B cell (primary cell): ENCODE results near the gene SLC20A1. TPM values are rescaled to one million over a fixed set of nuclear protein-coding genes. Genes with fewer than 3 reads are reported as not detected.

Experiments
- ATAC-seq: fragments of 200-7000 bp; cut with Tn5 transposase; one replicate; pipeline ENCODE4 v1.10.0; 2021; ENCODE audit warnings: low read depth, mild to moderate bottlenecking, moderate number of reproducible peaks, moderate library complexity
- CTCF ChIA-PET: fragments of 350-600 bp; sonication (Branson Sonifier 250); formaldehyde crosslinking; loops from one replicate; lab custom pipeline; 2021; ENCODE audit warnings: antibody characterized with exemption, inconsistent platforms; lab: Charles Lee
- POLR2A ChIA-PET: fragments of 350-600 bp; sonication (Branson Sonifier 250); formaldehyde crosslinking; loops from one replicate; lab custom pipeline; 2021; ENCODE audit warnings: antibody characterized with exemption; lab: Charles Lee
- DNase-seq: peaks from one replicate; pipeline ENCODE4 v3.0.0; 2013
- H2AFZ ChIP-seq: 2 replicates; pipeline ENCODE4 v1.6.1; 2012; ENCODE audit warnings: mild to moderate bottlenecking, low read depth, low read length; ENCODE audit not compliant: insufficient read depth, poor library complexity, severe bottlenecking
- H3K27ac ChIP-seq, 2 donors: 1 replicate in 1 of 2; 2 replicates in 1 of 2; pipeline ENCODE4 v1.5.1; 2012 to 2013; ENCODE audit warnings: low read length in 2 of 2, mild to moderate bottlenecking in 2 of 2, moderate library complexity in 1 of 2
- H3K27me3 ChIP-seq, 4 experiments: fragments of 200-600 bp in 1 of 4; sonication (generic) in 1 of 4; replicated peaks in 1 of 4; 1 replicate in 2 of 4; 2 replicates in 2 of 4; pipeline versions ENCODE4 v1.6.1 to v1.7.0; 2013 to 2016; ENCODE audit warnings: low read length in 3 of 4, mild to moderate bottlenecking in 2 of 4, mixed read lengths in 1 of 4, moderate library complexity in 1 of 4; ENCODE audit not compliant: insufficient read depth in 4 of 4, control insufficient read depth in 3 of 4; ENCODE audit errors: control extremely low read depth in 1 of 4
- H3K36me3 ChIP-seq, 2 experiments: replicated peaks in 1 of 2; 1 replicate in 1 of 2; 2 replicates in 1 of 2; pipeline versions ENCODE4 v1.6.1 to v1.7.1; 2013; ENCODE audit warnings: low read length in 1 of 2; ENCODE audit not compliant: insufficient read depth in 2 of 2, control insufficient read depth in 1 of 2; ENCODE audit errors: control extremely low read depth in 1 of 2, extremely low read depth in 1 of 2
- H3K4me1 ChIP-seq, 2 donors: fragments of 200-600 bp in 1 of 2; sonication (generic) in 1 of 2; 1 replicate in 1 of 2; 2 replicates in 1 of 2; pipeline versions ENCODE4 v1.5.1 to v1.6.1; 2013 to 2017; ENCODE audit warnings: low read length in 2 of 2; ENCODE audit not compliant: control insufficient read depth in 2 of 2, insufficient read depth in 2 of 2
- H3K4me2 ChIP-seq: replicated peaks from 2 replicates; pipeline ENCODE3; 2012; ENCODE audit warnings: mild to moderate bottlenecking, low read depth, low read length; ENCODE audit not compliant: poor library complexity, severe bottlenecking
- H3K4me3 ChIP-seq, 5 experiments: fragments of 200-600 bp in 1 of 5; sonication (generic) in 1 of 5; 1 replicate in 3 of 5; 2 replicates in 2 of 5; pipeline versions ENCODE4 v1.5.1 to v1.7.0; 2011 to 2016; ENCODE audit warnings: low read length in 4 of 5, mild to moderate bottlenecking in 4 of 5, low read depth in 2 of 5, control low read depth in 1 of 5, moderate library complexity in 1 of 5; ENCODE audit not compliant: insufficient read depth in 1 of 5; ENCODE audit errors: control extremely low read depth in 1 of 5, extremely low read depth in 1 of 5
- H3K79me2 ChIP-seq: fragments of 200-600 bp; sonication (generic); one replicate; pipeline ENCODE4 v1.6.0; 2016; ENCODE audit warnings: low read length; ENCODE audit not compliant: control insufficient read depth, insufficient read depth
- H3K9ac ChIP-seq: fragments of 200-600 bp; sonication (generic); 2 replicates; pipeline ENCODE4 v1.6.1; 2017; ENCODE audit warnings: mild to moderate bottlenecking, low read length, moderate library complexity
- H3K9me3 ChIP-seq, 3 donors: one replicate each; pipeline versions ENCODE4 v1.6.1 to v1.7.1; 2013; ENCODE audit warnings: low read length in 2 of 3; ENCODE audit not compliant: control insufficient read depth in 2 of 3, insufficient read depth in 1 of 3; ENCODE audit errors: control extremely low read depth in 1 of 3
- H4K20me1 ChIP-seq: 2 replicates; pipeline ENCODE4 v1.6.0; 2012; ENCODE audit warnings: mild to moderate bottlenecking, low read length; ENCODE audit not compliant: insufficient read depth, control insufficient read depth, poor library complexity, severe bottlenecking
- H3K27ac Mint-ChIP-seq: one replicate; pipeline ENCODE4 v1.8.0; 2021; ENCODE audit warnings: mixed read lengths
- H3K27me3 Mint-ChIP-seq: one replicate; pipeline ENCODE4 v1.8.0; 2021; ENCODE audit warnings: mixed read lengths
- H3K4me1 Mint-ChIP-seq: one replicate; pipeline ENCODE4 v1.8.0; 2021; ENCODE audit warnings: mixed read lengths
- H3K4me3 Mint-ChIP-seq: one replicate; pipeline ENCODE4 v1.8.0; 2021; ENCODE audit warnings: mixed read lengths
- H3K9me3 Mint-ChIP-seq: one replicate; pipeline ENCODE4 v1.8.0; 2022; ENCODE audit warnings: mixed read lengths; ENCODE audit not compliant: insufficient read depth
- CTCF ChIP-seq: fragments of 200-600 bp; IDR thresholded peaks from one replicate; pipeline ENCODE4 v1.8.0; 2022; ENCODE audit warnings: antibody characterized with exemption, mild to moderate bottlenecking
- EZH2 ChIP-seq: IDR thresholded peaks from 2 replicates; pipeline ENCODE4 v1.6.1; 2012; ENCODE audit warnings: borderline replicate concordance, low read depth, mild to moderate bottlenecking, moderate library complexity, low read length; ENCODE audit not compliant: insufficient read depth, poor library complexity, severe bottlenecking
- WGBS: methylation state at CpG from one replicate; pipeline ENCODE4 v1.1.5; 2013; ENCODE audit warnings: missing lambda C conversion rate; ENCODE audit not compliant: insufficient coverage; 5-methylcytosine and 5-hydroxymethylcytosine counted together
- intact Hi-C: fragments of 100-400 bp; cut with micrococcal nuclease; formaldehyde crosslinking; loops from one replicate; pipeline ENCODE4 v1.10.0; 2022
- polyA plus RNA-seq: library from polyadenylated mRNA; depleted of rRNA; stranded (reverse); fragments of >200 nt; gene quantifications from 2 replicates; pipeline ENCODE4 v1.2.3, GENCODE V29; 2012
- total RNA-seq, 2 donors: library from RNA; stranded (reverse); fragments of 120-200 nt in 1 of 2; gene quantifications; 1 replicate in 1 of 2; 2 replicates in 1 of 2; pipeline versions ENCODE4 v1.2.3 to v1.2.4, GENCODE V29; 2013 to 2022

SLC20A1 gene
- total and polyA plus RNA-seq, 2 donors (not counting 1 experiment from before 2014, with no cell fraction given): 16.1 to 54.9 TPM

GRCh38 chr2:112642561-112642960 is 3.2 kb upstream of the SLC20A1 start:
- ATAC-seq (no peak), DNase-seq (no peak)
- WGBS: 97% methylated on average over 4 of the region's 5 CpGs
- Histone ChIP-seq H3K79me2 (peaks cover 15% of the 10 kb centered on the region), H4K20me1 (peaks cover 13% of the 10 kb centered on the region), H3K9ac (no peak overlapping the region), H2AFZ (no peak overlapping the region), H3K27ac (no peak overlapping the region), H3K36me3 (peaks cover 0 to 1% of the 10 kb centered on the region in 2 experiments), H3K4me2 (no peak overlapping the region), H3K4me3 (no peak overlapping the region), H3K9me3 (no peaks in the 10 kb centered on the region), H3K4me1 (peaks cover 15 to 20% of the 10 kb centered on the region in 2 donors), H3K27me3 (no peaks in the 10 kb centered on the region)
- intact Hi-C loops: no loop called here
- H3K27me3 Mint-ChIP-seq: no peaks in the 10 kb centered on the region
- no peak overlapping the region for H3K4me3 Mint-ChIP-seq
- TF ChIP-seq CTCF (no peak), EZH2 (no peak)
- ChIA-PET POLR2A (no interaction called here), CTCF (interaction anchor here (2.3 kb wide), 1 partner anchor 16 kb away, joined by 9 read pairs; no protein-coding TSS in a partner anchor)
- no peaks in the 10 kb centered on the region for H3K9me3 Mint-ChIP-seq
- H3K27ac Mint-ChIP-seq: no peak overlapping the region
- peaks cover 15% of the 10 kb centered on the region for H3K4me1 Mint-ChIP-seq

GRCh38 chr2:112642966-112643365 is 2.8 kb upstream of the SLC20A1 start:
- Histone ChIP-seq H3K79me2 (peaks cover 19% of the 10 kb centered on the region), H3K4me3 (no peak overlapping the region), H3K4me1 (peaks cover 15 to 20% of the 10 kb centered on the region in 2 donors), H2AFZ (no peak overlapping the region), H3K9me3 (no peaks in the 10 kb centered on the region), H3K36me3 (peaks cover 0 to 4% of the 10 kb centered on the region in 2 experiments), H3K27me3 (no peaks in the 10 kb centered on the region), H4K20me1 (peaks cover 13% of the 10 kb centered on the region), H3K4me2 (no peak overlapping the region), H3K9ac (no peak overlapping the region), H3K27ac (no peak overlapping the region)
- TF ChIP-seq EZH2: no peak
- no peak for TF ChIP-seq CTCF
- ChIA-PET CTCF (interaction anchor here (2.3 kb wide), 1 partner anchor 16 kb away, joined by 9 read pairs; no protein-coding TSS in a partner anchor), POLR2A (no interaction called here)
- no peak for ATAC-seq
- no peaks in the 10 kb centered on the region for H3K27me3 Mint-ChIP-seq
- no peaks in the 10 kb centered on the region for H3K9me3 Mint-ChIP-seq
- H3K4me3 Mint-ChIP-seq: no peak overlapping the region
- H3K27ac Mint-ChIP-seq: no peak overlapping the region
- intact Hi-C loops: no loop called here
- peaks cover 18% of the 10 kb centered on the region for H3K4me1 Mint-ChIP-seq
- no CpG with 5 or more reads among the region's 7 CpGs for WGBS
- no peak for DNase-seq
